GM18508 (cell line): ENCODE data around the gene ESR2.
"Not testable (repeated sequence)": the region's sequence is repeated elsewhere in the genome, so short reads cannot be mapped to it uniquely, and the experiment has no call there.

ENCODE experiments used
- ATAC-seq: cut with Tn5 transposase; IDR thresholded peaks from one replicate; pipeline ENCODE4 v1.9.1; 2021; ENCODE audit warnings: moderate number of reproducible peaks; ENCODE audit not compliant: insufficient read depth, unreplicated experiment

The ESR2 gene

GRCh38 chr14:64053694-64054669 lies 240.2 kb downstream of the ESR2 start:
- ATAC-seq = no peak

DNA sequence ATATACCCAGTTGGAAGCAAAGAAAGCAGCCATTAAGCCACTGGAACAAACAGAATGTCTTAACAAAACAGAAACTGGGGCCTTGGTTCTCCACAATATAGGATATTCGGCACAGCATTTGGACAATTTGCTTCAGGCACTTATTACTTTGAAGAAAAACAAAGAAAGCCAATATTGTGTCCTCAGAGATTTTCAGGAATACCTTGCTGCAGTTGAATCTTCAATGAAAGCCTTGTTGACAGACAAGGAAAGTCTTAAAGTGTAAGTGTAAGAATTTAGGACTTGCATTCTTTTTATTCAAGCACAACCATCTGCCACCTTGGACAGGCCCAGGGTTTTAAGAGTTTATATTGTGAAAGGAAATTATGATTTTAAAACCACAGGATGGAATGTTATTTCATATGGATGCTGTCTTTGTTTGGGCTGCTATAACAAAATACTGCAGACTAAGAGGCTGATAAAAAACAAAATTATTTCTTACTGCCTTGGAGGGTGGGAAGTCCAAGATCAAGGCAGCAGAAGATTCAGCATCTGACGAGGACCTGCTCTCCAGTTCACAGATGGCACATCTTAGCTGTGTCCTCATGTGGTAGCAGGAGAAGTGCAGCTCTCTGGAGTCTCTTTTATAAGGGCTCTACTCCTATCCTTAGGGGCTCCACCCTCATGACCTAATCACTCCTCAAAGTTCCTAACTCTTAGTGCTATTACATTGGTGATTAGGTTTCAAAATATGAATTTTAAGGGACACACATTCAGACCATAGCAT lies 244.4 kb downstream of the ESR2 start:
- no peak for ATAC-seq

- ATAC-seq = no peak
These were observed 249.1 kb downstream of the ESR2 start for GRCh38 chr14:64045091-64045490.

DNA sequence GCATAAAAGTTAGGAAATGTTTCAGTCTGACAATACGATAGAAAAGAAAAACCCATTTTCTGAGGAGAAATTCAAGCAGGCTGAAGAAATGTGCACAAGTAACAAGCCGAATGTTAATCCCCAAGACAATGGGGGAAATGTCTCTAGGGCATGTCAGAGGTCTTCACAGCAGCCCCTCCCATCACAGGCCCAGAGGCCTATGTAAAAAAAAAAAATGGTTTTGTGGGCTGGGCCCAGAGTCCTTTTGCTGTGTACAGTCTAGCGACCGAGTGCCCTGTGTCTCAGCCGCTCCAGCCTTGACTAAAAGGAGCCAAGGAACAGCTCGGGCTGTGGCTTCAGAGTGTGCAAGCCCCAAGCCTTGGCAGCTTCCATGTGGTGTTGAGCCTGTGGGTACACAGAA lies 250.9 kb downstream of the ESR2 start:
- ATAC-seq = not testable (repeated sequence)

DNA sequence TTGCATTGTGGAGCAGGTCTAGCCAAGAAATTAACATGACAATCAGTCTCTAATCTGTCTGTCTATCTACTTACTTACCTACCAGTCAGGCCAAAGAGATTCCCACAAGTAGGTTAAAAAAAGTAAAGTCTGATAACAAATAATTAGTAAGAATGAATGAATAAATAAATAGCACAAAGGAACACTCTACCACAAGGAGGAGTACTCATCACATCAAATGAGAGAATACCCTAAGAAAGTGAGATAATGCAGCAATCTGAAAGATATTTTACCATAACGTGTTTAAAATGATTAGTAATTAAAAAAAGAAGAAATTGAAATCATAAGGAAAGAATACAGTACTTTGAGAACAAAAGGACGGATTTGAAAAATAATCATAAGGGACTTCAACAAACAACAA lies 254.1 kb downstream of the ESR2 start:
- ATAC-seq = no peak

- no peak for ATAC-seq
These were observed 255.2 kb downstream of the ESR2 start for GRCh38 chr14:64038841-64039542.

DNA sequence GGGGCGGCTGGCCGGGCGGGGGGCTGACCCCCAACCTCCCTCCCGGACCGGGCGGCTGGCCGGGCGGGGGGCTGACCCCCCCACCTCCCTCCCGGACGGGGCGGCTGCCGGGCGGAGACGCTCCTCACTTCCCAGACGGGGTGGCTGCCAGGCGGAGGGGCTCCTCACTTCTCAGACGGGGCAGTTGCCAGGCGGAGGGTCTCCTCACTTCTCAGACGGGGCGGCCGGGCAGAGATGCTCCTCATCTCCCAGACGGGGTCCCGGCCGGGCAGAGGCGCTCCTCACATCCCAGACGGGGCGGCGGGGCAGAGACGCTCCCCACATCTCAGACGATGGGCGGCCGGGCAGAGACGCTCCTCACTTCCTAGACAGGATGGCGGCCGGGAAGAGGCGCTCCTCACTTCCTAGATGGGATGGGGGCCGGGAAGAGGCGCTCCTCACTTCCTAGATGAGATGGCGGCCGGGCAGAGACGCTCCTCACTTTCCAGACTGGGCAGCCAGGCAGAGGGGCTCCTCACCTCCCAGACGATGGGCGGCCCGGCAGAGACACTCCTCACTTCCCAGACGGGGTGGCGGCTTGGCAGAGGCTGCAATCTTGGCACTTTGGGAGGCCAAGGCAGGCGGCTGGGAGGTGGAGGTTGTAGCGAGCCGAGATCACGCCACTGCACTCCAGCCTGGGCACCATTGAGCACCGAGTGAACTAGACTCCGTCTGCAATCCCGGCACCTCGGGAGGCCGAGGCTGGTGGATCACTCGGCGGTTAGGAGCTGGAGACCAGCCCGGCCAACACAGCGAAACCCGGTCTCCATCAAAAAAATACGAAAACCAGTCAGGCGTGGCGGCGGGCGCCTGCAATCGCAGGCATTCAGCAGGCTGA lies 256.1 kb downstream of the ESR2 start:
- ATAC-seq = not testable (repeated sequence)

- no peak for ATAC-seq
These were observed 259.0 kb downstream of the ESR2 start for GRCh38 chr14:64035143-64035542.
